ENCODE results near the gene SKI.
"Not testable (repeated sequence)": the region's sequence is repeated elsewhere in the genome, so short reads cannot be mapped to it uniquely, and the experiment has no call there.

GRCh38 chr1:2296211-2296610 lies 68.1 kb downstream of the SKI start:
- TF ChIP-seq, protein P1, sequence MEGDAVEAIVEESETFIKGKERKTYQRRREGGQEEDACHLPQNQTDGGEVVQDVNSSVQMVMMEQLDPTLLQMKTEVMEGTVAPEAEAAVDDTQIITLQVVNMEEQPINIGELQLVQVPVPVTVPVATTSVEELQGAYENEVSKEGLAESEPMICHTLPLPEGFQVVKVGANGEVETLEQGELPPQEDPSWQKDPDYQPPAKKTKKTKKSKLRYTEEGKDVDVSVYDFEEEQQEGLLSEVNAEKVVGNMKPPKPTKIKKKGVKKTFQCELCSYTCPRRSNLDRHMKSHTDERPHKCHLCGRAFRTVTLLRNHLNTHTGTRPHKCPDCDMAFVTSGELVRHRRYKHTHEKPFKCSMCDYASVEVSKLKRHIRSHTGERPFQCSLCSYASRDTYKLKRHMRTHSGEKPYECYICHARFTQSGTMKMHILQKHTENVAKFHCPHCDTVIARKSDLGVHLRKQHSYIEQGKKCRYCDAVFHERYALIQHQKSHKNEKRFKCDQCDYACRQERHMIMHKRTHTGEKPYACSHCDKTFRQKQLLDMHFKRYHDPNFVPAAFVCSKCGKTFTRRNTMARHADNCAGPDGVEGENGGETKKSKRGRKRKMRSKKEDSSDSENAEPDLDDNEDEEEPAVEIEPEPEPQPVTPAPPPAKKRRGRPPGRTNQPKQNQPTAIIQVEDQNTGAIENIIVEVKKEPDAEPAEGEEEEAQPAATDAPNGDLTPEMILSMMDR (IDR thresholded peaks at IDR 0.05; ENCODE audit: poor library complexity) = not testable (repeated sequence)
- not testable (repeated sequence) for TF ChIP-seq EZH2phosphoT487 (IDR thresholded peaks at IDR 0.05; ENCODE audit: low read depth, severe bottlenecking, unreplicated experiment)
